ENCODE results near the gene NAV2.

The NAV2 gene

GRCh38 chr11:19779740-19780139, 67.1 kb downstream of the NAV2 start:
- no peak for DNase-seq

GRCh38 chr11:19781351-19781750, 68.7 kb downstream of the NAV2 start:
- DNase-seq: no peak

- DNase-seq: no peak
These were observed 72.6 kb downstream of the NAV2 start for GRCh38 chr11:19785265-19785664.

- no peak for DNase-seq
These were observed 74.0 kb downstream of the NAV2 start for GRCh38 chr11:19786644-19787043.

- DNase-seq: no peak
These were observed 75.8 kb downstream of the NAV2 start for GRCh38 chr11:19788435-19788834.

GRCh38 chr11:19789245-19789644, 76.6 kb downstream of the NAV2 start:
- no peak for DNase-seq

- DNase-seq: no peak
These were observed 77.4 kb downstream of the NAV2 start for GRCh38 chr11:19789835-19790710.

GRCh38 chr11:19790831-19791552, 78.4 kb downstream of the NAV2 start:
- no peak for DNase-seq

GRCh38 chr11:19792510-19792909, 79.9 kb downstream of the NAV2 start:
- no peak for DNase-seq

GRCh38 chr11:19793326-19793725, 80.7 kb downstream of the NAV2 start:
- no peak for DNase-seq

GRCh38 chr11:19794161-19794560, 81.5 kb downstream of the NAV2 start:
- DNase-seq: no peak

GRCh38 chr11:19795082-19795481, 82.4 kb downstream of the NAV2 start:
- DNase-seq: no peak

- no peak for DNase-seq
These were observed 87.5 kb downstream of the NAV2 start for GRCh38 chr11:19800162-19800561.

- no peak for DNase-seq
These were observed 88.3 kb downstream of the NAV2 start for GRCh38 chr11:19800714-19801519.

- no peak for DNase-seq
These were observed 90.2 kb downstream of the NAV2 start for GRCh38 chr11:19802773-19803293.

GRCh38 chr11:19803506-19803998, 90.9 kb downstream of the NAV2 start:
- DNase-seq: no peak

- no peak for DNase-seq
These were observed 92.7 kb downstream of the NAV2 start for GRCh38 chr11:19805376-19805775.

GRCh38 chr11:19805827-19806226, 93.2 kb downstream of the NAV2 start:
- DNase-seq: no peak

- DNase-seq: no peak
These were observed 93.6 kb downstream of the NAV2 start for GRCh38 chr11:19806251-19806650.

GRCh38 chr11:19808076-19808911, 95.7 kb downstream of the NAV2 start:
- DNase-seq: no peak

- no peak for DNase-seq
These were observed 98.2 kb downstream of the NAV2 start for GRCh38 chr11:19810852-19811251.

- DNase-seq: no peak
These were observed 98.7 kb downstream of the NAV2 start for GRCh38 chr11:19811380-19811779.
